Measurements from ENCODE around the gene TMEM252.

TMEM252 gene

GRCh38 chr9:68540712-68541535 is at the start of gene TMEM252:
Gene TMEM252 (minus strand): TSS chr9:68540883. CDS start chr9:68540814, 69 bp downstream.
- Histone ChIP-seq H3K4me3 (ENCODE audit: low read depth, low read length) (no peak within 1 kb of the TSS), H3K27ac (ENCODE audit: low read depth, low read length) (no peak within 1 kb of the TSS), H3K4me1 (ENCODE audit: control insufficient read depth, insufficient read depth, low read length, unreplicated experiment) (no peaks in the 10 kb centered on the region), H3K27me3 (ENCODE audit: insufficient read depth, low read length) (no peaks in the 10 kb centered on the region), H3K79me2 (ENCODE audit: control insufficient read depth, insufficient read depth, low read length, unreplicated experiment) (no peaks in the 10 kb centered on the region), H2AFZ (ENCODE audit: low read length, unreplicated experiment) (no peak within 1 kb of the TSS), H3K36me3 (ENCODE audit: insufficient read depth, low read length) (no peaks in the 10 kb centered on the region)

GRCh38 chr9:68585034-68585761 is 44.5 kb upstream of the TMEM252 start:
- H2AFZ ChIP-seq (ENCODE audit: low read length, unreplicated experiment), result no peak overlapping the region
- no peak overlapping the region for H3K27ac ChIP-seq (ENCODE audit: low read depth, low read length)
- no peaks in the 10 kb centered on the region for H3K79me2 ChIP-seq (ENCODE audit: control insufficient read depth, insufficient read depth, low read length, unreplicated experiment)
- no peak overlapping the region for H3K4me3 ChIP-seq (ENCODE audit: low read depth, low read length)
- no peaks in the 10 kb centered on the region for H3K27me3 ChIP-seq (ENCODE audit: insufficient read depth, low read length)
- no peaks in the 10 kb centered on the region for H3K36me3 ChIP-seq (ENCODE audit: insufficient read depth, low read length)
- no peaks in the 10 kb centered on the region for H3K4me1 ChIP-seq (ENCODE audit: control insufficient read depth, insufficient read depth, low read length, unreplicated experiment)

- Histone ChIP-seq H3K4me1 (ENCODE audit: control insufficient read depth, insufficient read depth, low read length, unreplicated experiment) (no peaks in the 10 kb centered on the region), H3K4me3 (ENCODE audit: low read depth, low read length) (no peak overlapping the region), H3K79me2 (ENCODE audit: control insufficient read depth, insufficient read depth, low read length, unreplicated experiment) (no peaks in the 10 kb centered on the region), H3K36me3 (ENCODE audit: insufficient read depth, low read length) (no peaks in the 10 kb centered on the region), H2AFZ (ENCODE audit: low read length, unreplicated experiment) (no peak overlapping the region), H3K27ac (ENCODE audit: low read depth, low read length) (no peak overlapping the region), H3K27me3 (ENCODE audit: insufficient read depth, low read length) (no peaks in the 10 kb centered on the region)
Measured at GRCh38 chr9:68584189-68585033, 43.7 kb upstream of the TMEM252 start.

- Histone ChIP-seq H2AFZ (ENCODE audit: low read length, unreplicated experiment) (no peak overlapping the region), H3K4me1 (ENCODE audit: control insufficient read depth, insufficient read depth, low read length, unreplicated experiment) (no peaks in the 10 kb centered on the region)
Measured at GRCh38 chr9:68581696-68582095, 41.0 kb upstream of the TMEM252 start.

GRCh38 chr9:68577774-68578591 is 37.3 kb upstream of the TMEM252 start:
- Histone ChIP-seq H3K79me2 (ENCODE audit: control insufficient read depth, insufficient read depth, low read length, unreplicated experiment) (no peaks in the 10 kb centered on the region), H3K4me3 (ENCODE audit: low read depth, low read length) (no peak overlapping the region), H3K27ac (ENCODE audit: low read depth, low read length) (no peak overlapping the region), H3K36me3 (ENCODE audit: insufficient read depth, low read length) (no peaks in the 10 kb centered on the region), H2AFZ (ENCODE audit: low read length, unreplicated experiment) (no peak overlapping the region), H3K27me3 (ENCODE audit: insufficient read depth, low read length) (no peaks in the 10 kb centered on the region; the same call in 1 of the 2 replicates), H3K4me1 (ENCODE audit: control insufficient read depth, insufficient read depth, low read length, unreplicated experiment) (no peaks in the 10 kb centered on the region)

More at GRCh38 chr9:68581696-68582095, 41.0 kb upstream of the TMEM252 start:
- Histone ChIP-seq H3K27me3 (ENCODE audit: insufficient read depth, low read length) (no peaks in the 10 kb centered on the region), H3K27ac (ENCODE audit: low read depth, low read length) (no peak overlapping the region), H3K36me3 (ENCODE audit: insufficient read depth, low read length) (no peaks in the 10 kb centered on the region), H3K79me2 (ENCODE audit: control insufficient read depth, insufficient read depth, low read length, unreplicated experiment) (no peaks in the 10 kb centered on the region), H3K4me3 (ENCODE audit: low read depth, low read length) (no peak overlapping the region)

- no peaks in the 10 kb centered on the region for H3K79me2 ChIP-seq (ENCODE audit: control insufficient read depth, insufficient read depth, low read length, unreplicated experiment)
- H3K27me3 ChIP-seq (ENCODE audit: insufficient read depth, low read length), result no peaks in the 10 kb centered on the region; the same call in 1 of the 2 replicates
- no peak overlapping the region for H3K27ac ChIP-seq (ENCODE audit: low read depth, low read length)
- no peak overlapping the region for H3K4me3 ChIP-seq (ENCODE audit: low read depth, low read length)
- no peaks in the 10 kb centered on the region for H3K4me1 ChIP-seq (ENCODE audit: control insufficient read depth, insufficient read depth, low read length, unreplicated experiment)
- H2AFZ ChIP-seq (ENCODE audit: low read length, unreplicated experiment), result no peak overlapping the region
- no peaks in the 10 kb centered on the region for H3K36me3 ChIP-seq (ENCODE audit: insufficient read depth, low read length)
Measured at GRCh38 chr9:68575817-68576216, 35.1 kb upstream of the TMEM252 start.

- Histone ChIP-seq H3K27ac (ENCODE audit: low read depth, low read length) (no peak overlapping the region), H3K79me2 (ENCODE audit: control insufficient read depth, insufficient read depth, low read length, unreplicated experiment) (no peaks in the 10 kb centered on the region), H3K27me3 (ENCODE audit: insufficient read depth, low read length) (peaks cover 9% of the 10 kb centered on the region), H3K36me3 (ENCODE audit: insufficient read depth, low read length) (no peaks in the 10 kb centered on the region), H3K4me3 (ENCODE audit: low read depth, low read length) (no peak overlapping the region), H2AFZ (ENCODE audit: low read length, unreplicated experiment) (no peak overlapping the region), H3K4me1 (ENCODE audit: control insufficient read depth, insufficient read depth, low read length, unreplicated experiment) (no peaks in the 10 kb centered on the region)
Measured at GRCh38 chr9:68574150-68574549, 33.5 kb upstream of the TMEM252 start.

- H3K4me3 ChIP-seq (ENCODE audit: low read depth, low read length), result no peak overlapping the region
- H3K79me2 ChIP-seq (ENCODE audit: control insufficient read depth, insufficient read depth, low read length, unreplicated experiment), result no peaks in the 10 kb centered on the region
- peaks cover 9% of the 10 kb centered on the region; the same call in 1 of the 2 replicates for H3K27me3 ChIP-seq (ENCODE audit: insufficient read depth, low read length)
- H2AFZ ChIP-seq (ENCODE audit: low read length, unreplicated experiment), result no peak overlapping the region
- H3K27ac ChIP-seq (ENCODE audit: low read depth, low read length), result no peak overlapping the region
- H3K4me1 ChIP-seq (ENCODE audit: control insufficient read depth, insufficient read depth, low read length, unreplicated experiment), result no peaks in the 10 kb centered on the region
- H3K36me3 ChIP-seq (ENCODE audit: insufficient read depth, low read length), result no peaks in the 10 kb centered on the region
Measured at GRCh38 chr9:68567565-68567964, 26.9 kb upstream of the TMEM252 start.

- Histone ChIP-seq H3K4me3 (ENCODE audit: low read depth, low read length) (no peak overlapping the region), H3K27me3 (ENCODE audit: insufficient read depth, low read length) (no peaks in the 10 kb centered on the region), H3K27ac (ENCODE audit: low read depth, low read length) (no peak overlapping the region), H3K4me1 (ENCODE audit: control insufficient read depth, insufficient read depth, low read length, unreplicated experiment) (no peaks in the 10 kb centered on the region), H3K79me2 (ENCODE audit: control insufficient read depth, insufficient read depth, low read length, unreplicated experiment) (no peaks in the 10 kb centered on the region), H3K36me3 (ENCODE audit: insufficient read depth, low read length) (no peaks in the 10 kb centered on the region), H2AFZ (ENCODE audit: low read length, unreplicated experiment) (no peak overlapping the region)
Measured at GRCh38 chr9:68562461-68562860, 21.8 kb upstream of the TMEM252 start.

Measured in ACC112 (cell line).